Erythroblast (primary cell): ENCODE data around the gene TBX2.

ENCODE experiments used
- DNase-seq, 2 experiments: peaks; one replicate each; lab custom pipeline; 2025; lab: John Stamatoyannopoulos, UW
- GATA1 ChIP-seq: IDR thresholded peaks from 2 replicates; pipeline ENCODE4 v1.6.1; 2011; ENCODE audit warnings: low read depth, mild to moderate bottlenecking, control low read depth, low read length, moderate library complexity
- POLR2A ChIP-seq: IDR thresholded peaks from 2 replicates; pipeline ENCODE4 v1.6.1; 2011; ENCODE audit warnings: mild to moderate bottlenecking, low read length

Gene TBX2

GRCh38 chr17:61387011-61387410, 12.6 kb upstream of the TBX2 start:
- DNase-seq, result no peak

GRCh38 chr17:61387511-61388305, 11.9 kb upstream of the TBX2 start:
- no peak for TF ChIP-seq POLR2A
- TF ChIP-seq GATA1, result no peak
- no peak for DNase-seq

More at GRCh38 chr17:61387011-61387410, 12.6 kb upstream of the TBX2 start:
- TF ChIP-seq GATA1 (no peak), POLR2A (no peak)

GRCh38 chr17:61388561-61389356, 10.9 kb upstream of the TBX2 start:
- TF ChIP-seq POLR2A (no peak), GATA1 (no peak)
- DNase-seq, result no peak

- peak in 1 of 2 experiments; percentile 62 for DNase-seq
- TF ChIP-seq POLR2A (no peak), GATA1 (no peak)
These were observed 9.8 kb upstream of the TBX2 start for GRCh38 chr17:61389670-61390478.

- TF ChIP-seq POLR2A (no peak), GATA1 (no peak)
- no peak for DNase-seq
These were observed 9.2 kb upstream of the TBX2 start for GRCh38 chr17:61390479-61390791.

GRCh38 chr17:61391595-61392291, 7.9 kb upstream of the TBX2 start:
- TF ChIP-seq GATA1, result no peak
- TF ChIP-seq POLR2A, result no peak
- no peak for DNase-seq

GRCh38 chr17:61392679-61393078, 7.0 kb upstream of the TBX2 start:
- TF ChIP-seq POLR2A (no peak), GATA1 (no peak)

GRCh38 chr17:61393550-61393903, 6.1 kb upstream of the TBX2 start:
- TF ChIP-seq POLR2A, result no peak
- TF ChIP-seq GATA1, result no peak
- DNase-seq, result no peak

More at GRCh38 chr17:61392679-61393078, 7.0 kb upstream of the TBX2 start:
- no peak for DNase-seq

- no peak for DNase-seq
- TF ChIP-seq GATA1 (no peak), POLR2A (no peak)
These were observed 5.6 kb upstream of the TBX2 start for GRCh38 chr17:61393904-61394629.

- no peak for TF ChIP-seq POLR2A
- TF ChIP-seq GATA1, result no peak
- DNase-seq, result no peak
These were observed 4.8 kb upstream of the TBX2 start for GRCh38 chr17:61394630-61395408.

GRCh38 chr17:61395409-61395982, 4.1 kb upstream of the TBX2 start:
- no peak for DNase-seq
- no peak for TF ChIP-seq POLR2A
- no peak for TF ChIP-seq GATA1
